Tibial artery (tissue), 4 donors: ENCODE data around the gene PBRM1.

Source experiments
- DNase-seq, 2 donors: peaks; one replicate each; pipeline ENCODE4 v3.0.0-alpha.2; 2019
- H3K27ac ChIP-seq, 2 donors: fragments of 200-600 bp; sonication (generic) in 1 of 2; 1 replicate in 1 of 2; 2 replicates in 1 of 2; pipeline ENCODE4 v1.5.1; 2018 to 2019; ENCODE audit warnings: mild to moderate bottlenecking in 1 of 2
- H3K27me3 ChIP-seq, 2 donors: fragments of 200-600 bp; sonication (generic) in 1 of 2; one replicate each; pipeline versions ENCODE4 v1.5.1 to v1.6.0; 2016 to 2019
- H3K36me3 ChIP-seq, 3 donors: fragments of 200-600 bp; sonication (generic) in 2 of 3; one replicate each; pipeline ENCODE4 v1.5.1; 2016 to 2019; ENCODE audit warnings: mild to moderate bottlenecking in 2 of 3
- H3K4me1 ChIP-seq, 4 donors: fragments of 200-600 bp; sonication (generic) in 2 of 4; 1 replicate in 3 of 4; 2 replicates in 1 of 4; pipeline ENCODE4 v1.5.1; 2016 to 2019
- H3K4me3 ChIP-seq, 2 donors: fragments of 200-600 bp; sonication (generic) in 1 of 2; 1 replicate in 1 of 2; 2 replicates in 1 of 2; pipeline ENCODE4 v1.5.1; 2018 to 2019; ENCODE audit warnings: mild to moderate bottlenecking in 2 of 2
- H3K9me3 ChIP-seq, 3 donors: fragments of 200-600 bp; sonication (generic) in 1 of 3; one replicate each; pipeline ENCODE4 v1.5.1; 2016 to 2019
- CTCF ChIP-seq, 2 experiments: fragments of 200-600 bp in 1 of 2; fragments of 450-650 bp in 1 of 2; IDR thresholded peaks; one replicate each; pipeline ENCODE4 v1.5.1; 2017 to 2019; ENCODE audit warnings: antibody characterized with exemption in 2 of 2, mild to moderate bottlenecking in 1 of 2, moderate library complexity in 1 of 2
- intact Hi-C: fragments of 100-400 bp; cut with DNase I; formaldehyde crosslinking; loops from one replicate; pipeline ENCODE4 v1.15.0; 2023; ENCODE audit warnings: low total_unique reads

The PBRM1 gene

GRCh38 chr3:52516509-52517195 lies 169.1 kb downstream of the PBRM1 start:
- H3K9me3 ChIP-seq = no peaks in the 10 kb centered on the region
- no peak for TF ChIP-seq CTCF (IDR thresholded peaks at IDR 0.05)
- H3K4me1 ChIP-seq = peaks cover 0 to 6% (median 2%) of the 10 kb centered on the region in 4 donors
- no peak overlapping the region for H3K4me3 ChIP-seq
- no peak for DNase-seq
- no peaks in the 10 kb centered on the region for H3K27me3 ChIP-seq
- no peaks in the 10 kb centered on the region for H3K36me3 ChIP-seq
- intact Hi-C loops = no loop called here
- H3K27ac ChIP-seq = no peak overlapping the region

DNA sequence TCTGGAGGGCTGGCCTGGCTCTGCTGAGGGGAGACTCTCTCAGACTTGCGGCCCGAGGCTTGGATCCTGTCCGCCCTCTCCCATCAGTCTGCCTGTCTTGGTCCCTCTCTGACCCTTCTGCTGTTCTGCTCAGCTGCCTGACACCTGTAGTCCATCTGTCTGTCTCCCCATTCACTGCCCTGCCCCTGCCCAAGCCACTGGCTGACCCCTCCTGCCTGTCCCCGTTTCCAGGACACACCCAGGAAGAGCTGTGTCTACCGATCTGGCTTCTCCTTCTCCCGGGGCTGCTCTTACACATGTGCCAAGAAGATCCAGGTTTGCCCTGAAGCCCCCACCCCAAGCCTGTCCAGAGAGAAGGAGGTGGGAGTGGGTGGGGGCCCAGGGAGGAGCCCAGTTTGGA lies 170.5 kb downstream of the PBRM1 start:
- no peak for TF ChIP-seq CTCF (IDR thresholded peaks at IDR 0.05)
- DNase-seq = no peak
- Histone ChIP-seq H3K27ac (no peak overlapping the region), H3K9me3 (no peaks in the 10 kb centered on the region), H3K4me3 (no peak overlapping the region), H3K36me3 (no peaks in the 10 kb centered on the region), H3K4me1 (peaks cover 0 to 6% (median 2%) of the 10 kb centered on the region in 4 donors), H3K27me3 (no peaks in the 10 kb centered on the region)
- intact Hi-C loops = no loop called here

- Histone ChIP-seq H3K27me3 (no peaks in the 10 kb centered on the region), H3K4me1 (peaks cover 0 to 6% (median 2%) of the 10 kb centered on the region in 4 donors), H3K27ac (no peak overlapping the region), H3K4me3 (no peak overlapping the region), H3K36me3 (no peaks in the 10 kb centered on the region), H3K9me3 (no peaks in the 10 kb centered on the region)
- intact Hi-C loops = no loop called here
- no peak for TF ChIP-seq CTCF (IDR thresholded peaks at IDR 0.05)
- no peak for DNase-seq
Observed at GRCh38 chr3:52514576-52514975, 171.1 kb downstream of the PBRM1 start.

GRCh38 chr3:52513281-52513680 lies 172.4 kb downstream of the PBRM1 start:
- TF ChIP-seq CTCF (IDR thresholded peaks at IDR 0.05) = no peak
- H3K27ac ChIP-seq = no peak overlapping the region
- no peak overlapping the region for H3K4me3 ChIP-seq
- H3K4me1 ChIP-seq = no peaks in the 10 kb centered on the region
- no peaks in the 10 kb centered on the region for H3K9me3 ChIP-seq
- H3K36me3 ChIP-seq = no peaks in the 10 kb centered on the region
- no peaks in the 10 kb centered on the region for H3K27me3 ChIP-seq
- intact Hi-C loops = no loop called here
- DNase-seq = no peak

- H3K9me3 ChIP-seq = no peaks in the 10 kb centered on the region
- DNase-seq = no peak
- no peaks in the 10 kb centered on the region for H3K4me1 ChIP-seq
- no peak overlapping the region for H3K27ac ChIP-seq
- no peak for TF ChIP-seq CTCF (IDR thresholded peaks at IDR 0.05)
- H3K36me3 ChIP-seq = no peaks in the 10 kb centered on the region
- intact Hi-C loops = no loop called here
- no peaks in the 10 kb centered on the region for H3K27me3 ChIP-seq
- no peak overlapping the region for H3K4me3 ChIP-seq
Observed at GRCh38 chr3:52512727-52513126, 173.0 kb downstream of the PBRM1 start.

DNA sequence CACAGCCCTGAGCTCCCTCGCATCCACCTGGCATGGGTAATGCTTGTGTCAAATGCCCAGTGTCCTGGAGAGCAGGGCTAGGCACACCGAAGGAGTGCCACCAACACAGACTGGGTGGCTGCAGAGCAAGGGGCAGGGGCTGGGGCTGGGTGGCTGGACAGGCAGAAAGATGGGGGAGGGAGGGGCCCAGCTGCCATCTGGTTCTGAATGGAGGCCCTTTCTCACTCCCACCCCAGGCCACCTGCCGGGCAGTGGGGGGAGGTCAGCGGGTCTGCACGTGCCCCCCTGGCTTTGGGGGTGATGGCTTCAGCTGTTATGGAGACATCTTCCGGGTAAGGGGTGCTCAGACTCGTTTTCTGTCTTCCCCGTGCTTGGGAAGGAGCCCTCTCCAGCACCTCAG lies 173.6 kb downstream of the PBRM1 start:
- Histone ChIP-seq H3K4me3 (no peak overlapping the region), H3K36me3 (no peaks in the 10 kb centered on the region), H3K4me1 (no peaks in the 10 kb centered on the region), H3K9me3 (no peaks in the 10 kb centered on the region), H3K27me3 (no peaks in the 10 kb centered on the region), H3K27ac (no peak overlapping the region)
- TF ChIP-seq CTCF (IDR thresholded peaks at IDR 0.05) = no peak
- intact Hi-C loops = no loop called here
- DNase-seq = no peak
